HG02981 (cell line): ENCODE results near the gene OR8G1.
"Not testable (repeated sequence)": the region's sequence is repeated elsewhere in the genome, so short reads cannot be mapped to it uniquely, and the experiment has no call there.

Experiments used
- ATAC-seq: cut with Tn5 transposase; IDR thresholded peaks from one replicate; pipeline ENCODE4 v1.9.1; 2021; ENCODE audit warnings: mild to moderate bottlenecking, moderate library complexity; ENCODE audit not compliant: unreplicated experiment

Gene OR8G1

GRCh38 chr11:124240621-124241397 lies at the start of gene OR8G1:
TSS of gene OR8G1 (plus strand) at chr11:124241095. CDS start at chr11:124249676, 8,581 bp downstream.
- no peak for ATAC-seq

GRCh38 chr11:124193221-124194010 lies 47.5 kb upstream of the OR8G1 start:
- peak; percentile 91 for ATAC-seq

- ATAC-seq, result no peak
These were observed 46.4 kb upstream of the OR8G1 start for GRCh38 chr11:124194293-124195188.

GRCh38 chr11:124195189-124195734 lies 45.6 kb upstream of the OR8G1 start:
- ATAC-seq, result peak; percentile 74

- no peak for ATAC-seq
These were observed 42.9 kb upstream of the OR8G1 start for GRCh38 chr11:124197999-124198398.

- ATAC-seq, result no peak
These were observed 42.0 kb upstream of the OR8G1 start for GRCh38 chr11:124198897-124199296.

GRCh38 chr11:124199702-124200101 lies 41.2 kb upstream of the OR8G1 start:
- ATAC-seq, result no peak

- no peak for ATAC-seq
These were observed 40.2 kb upstream of the OR8G1 start for GRCh38 chr11:124200671-124201070.

- ATAC-seq, result no peak
These were observed 37.9 kb upstream of the OR8G1 start for GRCh38 chr11:124202951-124203350.

- no peak for ATAC-seq
These were observed 36.9 kb upstream of the OR8G1 start for GRCh38 chr11:124204008-124204407.

- no peak for ATAC-seq
These were observed 33.6 kb upstream of the OR8G1 start for GRCh38 chr11:124207102-124207792.

GRCh38 chr11:124209824-124210357 lies 31.0 kb upstream of the OR8G1 start:
- no peak for ATAC-seq

GRCh38 chr11:124210421-124210820 lies 30.5 kb upstream of the OR8G1 start:
- ATAC-seq, result no peak

- ATAC-seq, result no peak
These were observed 29.6 kb upstream of the OR8G1 start for GRCh38 chr11:124211321-124211720.

GRCh38 chr11:124214027-124214426 lies 26.9 kb upstream of the OR8G1 start:
- ATAC-seq, result no peak

- no peak for ATAC-seq
These were observed 21.8 kb upstream of the OR8G1 start for GRCh38 chr11:124219126-124219525.

- no peak for ATAC-seq
These were observed 18.5 kb upstream of the OR8G1 start for GRCh38 chr11:124222407-124222806.

- ATAC-seq, result not testable (repeated sequence)
These were observed 16.1 kb upstream of the OR8G1 start for GRCh38 chr11:124224618-124225423.

- ATAC-seq, result no peak
These were observed 15.4 kb upstream of the OR8G1 start for GRCh38 chr11:124225471-124225870.
